Measurements from ENCODE around the gene CNN1.

- TF ChIP-seq EZH2phosphoT487 (IDR thresholded peaks at IDR 0.05; ENCODE audit: borderline replicate concordance) (no peak), CTCF (conservative IDR thresholded peaks at IDR 0.05; ENCODE audit: low read length) (no peak)
Observed at GRCh38 chr19:11506101-11506555, 32.5 kb upstream of the CNN1 start.

All from Loucy (cell line).